ENCODE data around the gene TPRX1.

GRCh38 chr19:47839411-47839810, 35.1 kb upstream of the TPRX1 start:
- no peak for TF ChIP-seq EZH2 (optimal IDR thresholded peaks at IDR 0.05; ENCODE audit: low read depth, low read length)
- TF ChIP-seq, protein P1, sequence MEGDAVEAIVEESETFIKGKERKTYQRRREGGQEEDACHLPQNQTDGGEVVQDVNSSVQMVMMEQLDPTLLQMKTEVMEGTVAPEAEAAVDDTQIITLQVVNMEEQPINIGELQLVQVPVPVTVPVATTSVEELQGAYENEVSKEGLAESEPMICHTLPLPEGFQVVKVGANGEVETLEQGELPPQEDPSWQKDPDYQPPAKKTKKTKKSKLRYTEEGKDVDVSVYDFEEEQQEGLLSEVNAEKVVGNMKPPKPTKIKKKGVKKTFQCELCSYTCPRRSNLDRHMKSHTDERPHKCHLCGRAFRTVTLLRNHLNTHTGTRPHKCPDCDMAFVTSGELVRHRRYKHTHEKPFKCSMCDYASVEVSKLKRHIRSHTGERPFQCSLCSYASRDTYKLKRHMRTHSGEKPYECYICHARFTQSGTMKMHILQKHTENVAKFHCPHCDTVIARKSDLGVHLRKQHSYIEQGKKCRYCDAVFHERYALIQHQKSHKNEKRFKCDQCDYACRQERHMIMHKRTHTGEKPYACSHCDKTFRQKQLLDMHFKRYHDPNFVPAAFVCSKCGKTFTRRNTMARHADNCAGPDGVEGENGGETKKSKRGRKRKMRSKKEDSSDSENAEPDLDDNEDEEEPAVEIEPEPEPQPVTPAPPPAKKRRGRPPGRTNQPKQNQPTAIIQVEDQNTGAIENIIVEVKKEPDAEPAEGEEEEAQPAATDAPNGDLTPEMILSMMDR (IDR thresholded peaks at IDR 0.05; ENCODE audit: low read length) = no peak

Measured in MM.1S (cell line).